ENCODE data around the gene BCORL1.

The BCORL1 gene

GRCh38 chrX:129961180-129962083, 21.0 kb upstream of the BCORL1 start:
- peak; percentile 76 for DNase-seq (ENCODE audit: low spot score)

DNA sequence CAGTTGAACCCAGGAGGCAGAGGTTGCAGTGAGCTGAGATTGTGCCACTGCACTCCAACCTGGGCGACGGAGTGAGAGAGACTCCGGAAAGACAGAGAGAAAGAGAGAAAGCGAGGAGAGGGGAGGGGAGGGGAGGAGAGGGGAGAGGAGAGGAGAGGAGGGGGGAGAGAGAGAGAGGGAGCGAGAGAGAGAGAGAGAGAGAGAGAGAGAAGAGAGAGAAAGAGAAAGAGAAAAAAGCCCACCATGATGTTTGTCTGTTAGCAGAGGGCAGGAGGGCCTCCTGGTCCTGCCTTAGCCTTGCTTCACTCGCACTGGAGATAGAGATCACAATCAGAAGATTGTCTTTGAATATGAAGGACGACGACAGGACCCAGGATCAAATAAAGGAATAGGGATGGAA, 18.7 kb upstream of the BCORL1 start:
- no peak for DNase-seq (ENCODE audit: low spot score)

GRCh38 chrX:129965166-129965565, 17.3 kb upstream of the BCORL1 start:
- no peak for DNase-seq (ENCODE audit: low spot score)

- no peak for DNase-seq (ENCODE audit: low spot score)
Measured at GRCh38 chrX:129968968-129969367, 13.5 kb upstream of the BCORL1 start.

DNA sequence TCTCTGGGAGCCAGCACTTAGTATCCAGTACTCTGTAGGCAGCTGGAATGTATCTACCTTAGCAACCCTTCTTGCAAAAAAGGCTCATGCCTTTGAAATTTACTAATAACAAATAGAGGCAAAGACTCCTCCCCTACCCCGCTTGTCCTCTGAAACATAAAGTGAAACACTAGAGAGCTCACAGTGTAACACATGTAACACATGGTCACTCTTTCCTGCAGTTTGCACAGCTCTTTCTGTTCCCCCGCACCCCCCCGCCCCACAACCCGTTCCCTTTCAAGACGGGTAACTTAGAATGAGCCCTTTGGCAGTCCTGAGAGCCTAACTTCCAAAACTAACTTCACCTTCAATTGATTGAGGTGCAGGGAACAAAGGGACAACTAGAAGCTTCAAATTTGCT, 6.0 kb upstream of the BCORL1 start:
- DNase-seq (ENCODE audit: low spot score): no peak

DNA sequence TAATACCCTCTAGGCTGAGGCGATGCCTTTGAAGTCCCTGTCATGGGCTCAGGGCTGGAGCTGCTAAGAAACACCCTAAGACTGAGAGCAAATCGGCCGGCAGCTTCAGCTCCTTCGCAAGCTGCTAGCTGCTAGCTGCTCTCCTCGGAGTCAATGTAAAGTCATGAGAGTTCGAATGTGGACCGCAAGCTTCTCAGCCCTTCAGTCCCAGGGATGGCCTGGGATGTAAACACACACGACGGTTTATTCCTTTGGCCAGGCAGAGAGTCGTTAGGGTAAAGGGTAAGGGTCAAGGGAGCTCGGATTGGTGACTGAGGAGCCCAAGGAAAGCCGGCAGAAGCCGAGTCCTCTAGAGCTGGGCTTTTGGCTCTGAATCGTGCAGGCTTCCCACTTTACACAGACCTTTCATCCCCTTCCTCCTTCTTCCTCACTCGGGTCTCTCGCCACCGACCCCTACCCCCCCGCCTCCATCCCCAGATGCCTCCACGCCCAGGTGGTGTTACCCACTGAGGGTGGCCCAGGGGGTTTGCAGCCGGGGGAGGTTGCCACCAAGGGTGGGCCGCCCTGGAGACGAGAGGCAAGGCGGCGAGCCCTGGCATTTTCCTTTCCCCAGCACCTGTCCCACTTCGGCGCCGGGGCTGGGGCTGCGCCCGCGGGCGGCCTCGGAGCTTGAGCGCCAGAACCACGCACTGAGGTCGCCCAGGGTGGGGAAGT, 3.1 kb upstream of the BCORL1 start:
- DNase-seq (ENCODE audit: low spot score): no peak

DNA sequence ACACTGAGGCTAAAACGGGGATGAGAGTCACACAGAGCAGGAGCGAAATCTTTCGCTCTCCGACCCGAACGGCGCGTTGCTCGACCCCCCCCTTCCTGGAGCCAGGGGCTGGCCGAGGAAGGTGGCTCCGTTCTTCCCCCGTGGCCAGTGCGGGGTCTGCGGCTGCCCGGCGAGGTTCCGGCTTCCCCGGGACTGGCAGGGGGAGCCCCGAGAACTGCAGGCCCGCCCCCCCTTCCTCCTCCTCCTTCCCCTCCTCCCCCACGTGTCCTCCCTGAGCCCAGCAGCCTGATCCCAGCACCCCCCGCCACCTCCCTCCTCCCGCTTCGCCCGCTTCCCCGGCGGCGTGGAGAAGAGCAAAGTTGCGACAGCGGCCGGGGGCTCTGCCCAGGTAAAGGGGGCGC, 2.4 kb upstream of the BCORL1 start:
- no peak for DNase-seq (ENCODE audit: low spot score)

- peak; percentile 87 for DNase-seq (ENCODE audit: low spot score)
Measured at GRCh38 chrX:129980540-129981199, 1.8 kb upstream of the BCORL1 start.

DNA sequence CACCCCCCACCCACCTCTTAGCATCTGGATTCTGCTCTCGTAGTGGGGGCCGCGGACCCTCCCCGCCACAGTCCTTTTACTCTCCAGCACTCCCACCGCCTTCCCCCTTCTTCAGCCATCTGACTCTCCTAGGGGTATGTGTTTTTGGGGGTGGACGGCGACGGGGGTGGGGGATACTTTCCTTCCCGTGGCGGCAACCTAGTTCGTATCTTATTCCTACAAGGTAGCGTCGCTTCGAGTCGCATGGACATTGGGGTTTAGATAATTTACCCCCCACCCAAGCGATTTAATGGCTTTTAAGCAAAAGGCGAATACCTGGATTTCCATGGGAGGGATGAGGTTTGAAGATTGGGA, 1.3 kb upstream of the BCORL1 start:
- no peak for DNase-seq (ENCODE audit: low spot score)

DNA sequence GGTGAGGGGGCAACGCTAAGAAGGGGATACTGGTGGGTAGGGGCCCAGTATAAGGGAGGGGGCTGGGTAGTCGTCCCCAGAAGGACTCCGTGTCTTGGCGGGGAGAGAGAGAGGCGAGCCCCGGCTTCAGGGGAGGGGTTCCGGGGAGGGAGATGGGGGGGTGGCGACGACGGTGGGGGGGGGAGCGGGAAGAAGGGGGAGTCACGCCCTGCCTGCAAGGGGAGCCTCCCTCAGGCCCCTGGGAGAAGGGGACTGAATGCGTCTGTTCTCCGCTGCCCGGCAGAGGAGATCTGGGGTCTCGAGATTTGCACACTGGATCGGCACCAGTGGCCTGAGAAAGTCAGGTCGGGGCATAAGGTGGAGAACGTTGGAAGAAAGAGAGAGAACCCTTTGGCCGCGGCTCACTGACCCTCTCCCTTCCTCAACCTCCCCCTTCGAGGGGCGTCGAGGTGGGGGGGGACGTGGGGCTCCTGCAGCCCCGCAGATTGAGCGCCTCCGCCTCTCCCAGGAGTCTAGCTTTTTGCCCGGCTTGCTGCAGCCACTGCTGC, 609 bp upstream of the BCORL1 start:
- DNase-seq (ENCODE audit: low spot score): no peak

- no peak for DNase-seq (ENCODE audit: low spot score)
Measured at GRCh38 chrX:129983575-129984110, 1.2 kb downstream of the BCORL1 start.

- peak; percentile 57 for DNase-seq (ENCODE audit: low spot score)
Measured at GRCh38 chrX:129984111-129984958, 1.9 kb downstream of the BCORL1 start.

DNA sequence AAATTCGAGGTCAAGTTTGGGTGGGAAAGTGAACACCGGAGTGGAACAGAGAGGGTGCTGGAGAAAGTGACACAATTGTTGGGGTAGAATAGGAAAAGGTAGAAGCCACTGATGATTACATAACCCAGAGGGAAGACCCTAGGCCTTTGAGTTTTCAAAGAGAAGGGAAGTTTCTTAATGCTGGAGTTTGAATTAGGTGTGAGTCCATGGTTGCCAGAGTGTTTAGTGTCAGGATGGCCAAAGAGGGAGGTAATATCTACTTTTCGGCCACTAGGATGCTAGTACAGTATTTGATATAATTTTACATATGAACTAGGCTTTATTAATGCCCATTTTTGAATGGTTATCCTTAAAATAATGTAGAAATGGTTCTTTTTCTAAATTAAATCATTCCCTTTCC, 5.4 kb downstream of the BCORL1 start:
- no peak for DNase-seq (ENCODE audit: low spot score)

DNA sequence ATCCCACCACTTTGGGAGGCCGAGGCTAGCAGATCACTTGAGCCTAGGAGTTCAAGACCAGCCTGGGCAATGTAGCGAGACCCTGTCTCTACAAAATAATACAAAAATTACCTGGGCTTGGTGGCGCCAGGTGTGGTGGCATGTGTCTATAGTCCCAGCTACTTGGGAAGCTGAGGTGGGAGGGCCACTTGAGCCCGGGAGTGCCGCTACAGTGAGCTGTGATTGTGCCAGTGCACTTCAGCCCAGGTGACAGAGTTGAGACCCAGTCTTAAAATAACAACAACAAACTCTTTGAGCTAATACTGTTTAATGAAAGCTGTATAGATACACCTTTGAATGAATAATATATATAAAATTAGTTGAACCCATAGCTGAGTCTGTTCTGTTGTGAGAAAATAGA, 9.7 kb downstream of the BCORL1 start:
- no peak for DNase-seq (ENCODE audit: low spot score)

DNA sequence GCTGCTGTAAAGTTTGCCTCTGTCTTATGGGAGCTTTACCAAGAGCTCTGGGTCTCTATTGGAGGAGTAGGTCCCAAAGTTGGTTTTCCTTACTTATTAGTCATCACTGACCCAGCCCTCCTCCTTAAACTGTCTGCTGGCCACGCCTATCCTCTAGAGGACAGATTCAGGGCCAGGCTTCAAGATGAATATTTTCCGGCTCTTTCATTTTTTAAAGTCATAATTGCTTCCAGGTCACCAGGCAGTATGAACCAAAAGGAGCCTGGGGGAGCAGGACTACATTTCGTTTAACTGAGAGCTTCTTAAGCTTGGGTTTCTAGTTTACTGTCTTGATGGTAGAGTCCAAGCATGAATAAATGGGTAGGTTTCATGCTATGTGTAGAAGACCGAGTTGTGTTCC, 13.7 kb downstream of the BCORL1 start:
- no peak for DNase-seq (ENCODE audit: low spot score)

DNA sequence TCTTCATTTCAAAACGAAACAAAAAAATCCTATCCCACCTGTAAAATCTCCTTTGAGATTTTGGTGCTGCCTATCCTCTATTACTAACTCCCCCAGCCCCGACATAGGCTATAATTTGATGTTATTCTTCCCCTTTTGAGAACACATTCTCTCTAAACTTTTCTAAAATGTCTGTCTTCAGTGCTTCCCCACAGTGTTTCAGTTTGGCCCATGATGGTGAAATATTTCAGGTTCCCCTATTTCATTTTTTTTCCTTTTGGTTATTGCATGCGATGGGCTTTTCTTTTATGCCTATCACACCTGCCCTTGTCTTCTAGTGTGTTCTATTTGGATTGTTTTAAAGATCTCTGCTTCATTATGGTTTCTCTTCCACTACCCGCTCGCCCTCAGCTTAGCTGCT, 14.7 kb downstream of the BCORL1 start:
- no peak for DNase-seq (ENCODE audit: low spot score)

GRCh38 chrX:129998021-129998420, 15.6 kb downstream of the BCORL1 start:
- no peak for DNase-seq (ENCODE audit: low spot score)

DNA sequence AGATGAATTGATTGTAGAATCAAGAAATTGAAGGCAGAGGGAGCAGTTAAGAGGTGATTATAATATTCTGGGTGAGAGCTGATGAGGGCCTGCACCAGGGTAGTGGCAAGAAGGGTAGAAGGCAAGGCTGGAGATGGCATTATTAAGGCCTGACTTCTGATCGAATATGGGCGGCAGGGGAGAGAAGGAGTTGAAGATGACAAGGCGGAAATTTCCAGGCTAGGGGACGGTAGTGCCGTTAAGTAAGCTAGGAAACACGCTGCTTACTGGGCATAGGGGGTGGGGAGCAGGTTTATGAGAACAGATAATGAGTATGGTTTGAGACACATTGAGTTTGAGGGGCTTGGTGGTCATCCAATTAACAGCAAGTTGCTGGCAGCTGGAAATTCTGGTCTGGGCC, 19.5 kb downstream of the BCORL1 start:
- no peak for DNase-seq (ENCODE audit: low spot score)

DNA sequence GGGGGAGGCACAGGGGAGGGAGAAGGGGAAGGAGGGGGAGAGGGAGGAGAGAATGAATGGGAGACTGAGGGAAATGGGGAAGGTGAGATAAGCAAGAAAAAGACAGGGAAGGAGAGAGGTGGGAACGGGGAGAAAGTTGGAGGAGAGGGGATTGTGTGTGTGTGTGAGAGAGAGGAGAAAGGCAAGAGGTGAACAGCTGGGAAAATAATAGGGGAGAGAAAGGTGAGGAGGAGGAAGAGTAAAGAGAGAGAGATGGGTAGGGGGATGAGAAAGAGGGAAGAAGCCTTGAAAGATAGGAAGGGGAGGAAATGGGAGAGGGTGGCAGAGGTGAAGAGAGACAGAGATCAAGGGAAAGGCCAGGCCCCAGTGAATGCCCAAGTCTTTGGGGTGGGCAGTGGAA, 20.1 kb downstream of the BCORL1 start:
- DNase-seq (ENCODE audit: low spot score): no peak

DNA sequence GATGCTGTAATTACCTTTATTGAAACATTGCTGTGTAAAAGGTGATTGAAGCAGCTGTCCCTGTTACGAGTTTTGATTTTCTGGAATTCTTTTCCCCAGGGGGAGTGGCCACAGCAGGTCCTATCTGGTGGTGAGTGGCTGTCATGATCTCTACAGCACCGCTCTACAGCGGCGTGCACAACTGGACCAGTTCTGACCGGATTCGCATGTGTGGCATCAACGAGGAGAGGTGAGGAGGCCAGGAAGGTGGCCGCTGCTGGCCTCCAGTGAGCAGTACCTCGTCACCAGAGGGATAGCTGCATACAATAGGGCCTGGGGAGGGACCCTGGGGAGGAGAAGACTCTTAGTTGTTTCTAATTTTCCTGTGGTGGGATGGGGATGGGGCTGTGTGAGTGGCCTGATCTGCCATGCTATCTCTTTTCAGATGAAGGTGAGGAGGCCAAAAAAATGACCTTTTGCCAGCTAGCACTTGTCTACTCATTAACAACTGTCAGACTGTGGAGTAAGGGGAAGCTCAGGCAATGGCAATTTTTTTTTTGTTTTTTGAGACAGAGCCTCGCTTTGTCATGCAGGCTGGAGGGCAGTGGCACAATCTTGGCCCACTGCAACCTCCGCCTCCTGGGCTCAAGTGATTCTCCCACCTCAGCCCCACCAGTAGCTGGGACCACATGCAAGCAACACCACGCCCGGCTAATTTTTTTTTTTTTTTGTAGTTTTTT, 22.8 kb downstream of the BCORL1 start:
- DNase-seq (ENCODE audit: low spot score): no peak

Data from HuH-7 (cell line).